BJ (cell line): ENCODE results near the gene KLHL40. TPM values are rescaled to one million over a fixed set of nuclear protein-coding genes. Genes with fewer than 3 reads are reported as not detected.

ENCODE experiments used
- CTCF ChIA-PET: fragments of 350-600 bp; formaldehyde crosslinking; extraction: SDS; loops from one replicate; lab custom pipeline; 2021; ENCODE audit warnings: antibody characterized with exemption, inconsistent platforms; lab: Yijun Ruan, JAX
- POLR2A ChIA-PET: fragments of 300-600 bp; sonication (Branson Sonifier 250); formaldehyde crosslinking; extraction: SDS; loops from one replicate; lab custom pipeline; 2021; ENCODE audit warnings: antibody characterized with exemption; lab: Charles Lee
- DNase-seq: peaks from one replicate; pipeline ENCODE4 v3.0.0-alpha.2; 2011; ENCODE audit warnings: low read depth
- H3K27me3 ChIP-seq: 2 replicates; pipeline ENCODE4 v1.6.0; 2011; ENCODE audit warnings: low read length; ENCODE audit not compliant: control insufficient read depth, insufficient read depth
- H3K36me3 ChIP-seq: 2 replicates; pipeline ENCODE4 v1.5.1; 2011; ENCODE audit warnings: low read length; ENCODE audit not compliant: control insufficient read depth, insufficient read depth
- H3K4me3 ChIP-seq: 2 replicates; pipeline ENCODE4 v1.5.1; 2011; ENCODE audit warnings: low read depth, mild to moderate bottlenecking, control low read depth, low read length
- polyA plus RNA-seq: library from polyadenylated mRNA; depleted of rRNA; stranded (reverse); fragments of >200 nt; gene quantifications from 2 replicates; pipeline ENCODE4 v1.2.3, GENCODE V29; 2011
- TF ChIP-seq, protein P1 (sequence below): IDR thresholded peaks from 2 replicates; pipeline ENCODE4 v1.5.1; 2011; ENCODE audit warnings: low read depth, mild to moderate bottlenecking, control low read depth, inconsistent platforms, low read length, moderate library complexity; ENCODE audit not compliant: insufficient read depth

KLHL40 gene
- polyA plus RNA-seq, 1 experiment: not detected

GRCh38 chr3:42728668-42729364 is 43.5 kb downstream of the KLHL40 start:
- TF ChIP-seq, protein P1, sequence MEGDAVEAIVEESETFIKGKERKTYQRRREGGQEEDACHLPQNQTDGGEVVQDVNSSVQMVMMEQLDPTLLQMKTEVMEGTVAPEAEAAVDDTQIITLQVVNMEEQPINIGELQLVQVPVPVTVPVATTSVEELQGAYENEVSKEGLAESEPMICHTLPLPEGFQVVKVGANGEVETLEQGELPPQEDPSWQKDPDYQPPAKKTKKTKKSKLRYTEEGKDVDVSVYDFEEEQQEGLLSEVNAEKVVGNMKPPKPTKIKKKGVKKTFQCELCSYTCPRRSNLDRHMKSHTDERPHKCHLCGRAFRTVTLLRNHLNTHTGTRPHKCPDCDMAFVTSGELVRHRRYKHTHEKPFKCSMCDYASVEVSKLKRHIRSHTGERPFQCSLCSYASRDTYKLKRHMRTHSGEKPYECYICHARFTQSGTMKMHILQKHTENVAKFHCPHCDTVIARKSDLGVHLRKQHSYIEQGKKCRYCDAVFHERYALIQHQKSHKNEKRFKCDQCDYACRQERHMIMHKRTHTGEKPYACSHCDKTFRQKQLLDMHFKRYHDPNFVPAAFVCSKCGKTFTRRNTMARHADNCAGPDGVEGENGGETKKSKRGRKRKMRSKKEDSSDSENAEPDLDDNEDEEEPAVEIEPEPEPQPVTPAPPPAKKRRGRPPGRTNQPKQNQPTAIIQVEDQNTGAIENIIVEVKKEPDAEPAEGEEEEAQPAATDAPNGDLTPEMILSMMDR: no peak
- Histone ChIP-seq H3K4me3 (no peak overlapping the region), H3K36me3 (no peaks in the 10 kb centered on the region), H3K27me3 (peaks cover 2% of the 10 kb centered on the region; the same call in 1 of the 2 replicates)
- ChIA-PET CTCF (interaction anchor here (0.6 to 1.5 kb wide), 3 partner anchors 12 to 16 kb away, joined by 3 to 6 read pairs (median 3); no protein-coding TSS in a partner anchor), POLR2A (no interaction called here)
- no peak for DNase-seq

GRCh38 chr3:42729404-42730145 is 44.2 kb downstream of the KLHL40 start:
- H3K27me3 ChIP-seq: no peaks in the 10 kb centered on the region; the same call in 1 of the 2 replicates
- ChIA-PET CTCF (interaction anchor here (0.6 to 1.5 kb wide), 3 partner anchors 12 to 15 kb away, joined by 3 to 6 read pairs (median 3); no protein-coding TSS in a partner anchor), POLR2A (no interaction called here)
- H3K4me3 ChIP-seq: no peak overlapping the region
- TF ChIP-seq, protein P1: no peak
- no peak for DNase-seq
- H3K36me3 ChIP-seq: no peaks in the 10 kb centered on the region

- no peak overlapping the region for H3K4me3 ChIP-seq
- no peaks in the 10 kb centered on the region; the same call in 1 of the 2 replicates for H3K27me3 ChIP-seq
- TF ChIP-seq, protein P1: no peak
- POLR2A ChIA-PET: no interaction called here
- no peak for DNase-seq
- no peaks in the 10 kb centered on the region for H3K36me3 ChIP-seq
- CTCF ChIA-PET: no interaction called here
These were observed 45.0 kb downstream of the KLHL40 start for GRCh38 chr3:42730294-42730693.

- CTCF ChIA-PET: interaction anchor here (0.5 to 2.3 kb wide), 3 partner anchors 13 to 600 kb away, joined by 3 to 5 read pairs (median 4); no protein-coding TSS in a partner anchor
- Histone ChIP-seq H3K27me3 (no peaks in the 10 kb centered on the region; the same call in 1 of the 2 replicates), H3K4me3 (no peak overlapping the region), H3K36me3 (no peaks in the 10 kb centered on the region)
- TF ChIP-seq, protein P1: no peak
- POLR2A ChIA-PET: no interaction called here
- DNase-seq: no peak
These were observed 45.5 kb downstream of the KLHL40 start for GRCh38 chr3:42730706-42731420.
